GM18511 (cell line): ENCODE results near the gene SHISA4.
"Not testable (repeated sequence)": the region's sequence is repeated elsewhere in the genome, so short reads cannot be mapped to it uniquely, and the experiment has no call there.

ENCODE experiments used
- ATAC-seq: cut with Tn5 transposase; IDR thresholded peaks from one replicate; pipeline ENCODE4 v1.9.1; 2021; ENCODE audit warnings: mild to moderate bottlenecking, moderate library complexity; ENCODE audit not compliant: unreplicated experiment

SHISA4 gene, protein sequence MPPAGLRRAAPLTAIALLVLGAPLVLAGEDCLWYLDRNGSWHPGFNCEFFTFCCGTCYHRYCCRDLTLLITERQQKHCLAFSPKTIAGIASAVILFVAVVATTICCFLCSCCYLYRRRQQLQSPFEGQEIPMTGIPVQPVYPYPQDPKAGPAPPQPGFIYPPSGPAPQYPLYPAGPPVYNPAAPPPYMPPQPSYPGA

GRCh38 chr1:201888282-201889089 is at the start of gene SHISA4:
SHISA4 (plus strand) TSS chr1:201888898; CDS start chr1:201888995, 97 bp downstream.
- ATAC-seq, result no peak

DNA sequence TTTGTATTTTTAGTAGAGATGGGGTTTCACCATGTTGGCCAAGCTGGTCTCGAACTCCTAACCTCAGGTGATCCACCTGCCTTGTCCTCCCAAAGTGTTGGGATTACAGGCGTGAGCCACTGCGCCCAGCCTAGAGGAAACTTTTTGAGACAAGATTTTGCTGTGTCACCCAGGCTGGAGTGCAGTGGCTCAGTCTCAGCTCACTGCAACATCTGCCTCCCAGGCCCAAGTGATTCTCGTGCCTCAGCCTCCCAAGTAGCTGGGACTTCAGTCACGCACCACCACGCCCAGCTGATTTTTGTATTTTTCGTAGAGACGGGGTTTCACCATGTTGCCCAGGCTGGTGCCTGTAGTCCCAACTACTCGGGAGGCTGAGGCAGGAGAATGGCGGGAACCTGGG is 49.6 kb upstream of the SHISA4 start:
- ATAC-seq, result not testable (repeated sequence)

DNA sequence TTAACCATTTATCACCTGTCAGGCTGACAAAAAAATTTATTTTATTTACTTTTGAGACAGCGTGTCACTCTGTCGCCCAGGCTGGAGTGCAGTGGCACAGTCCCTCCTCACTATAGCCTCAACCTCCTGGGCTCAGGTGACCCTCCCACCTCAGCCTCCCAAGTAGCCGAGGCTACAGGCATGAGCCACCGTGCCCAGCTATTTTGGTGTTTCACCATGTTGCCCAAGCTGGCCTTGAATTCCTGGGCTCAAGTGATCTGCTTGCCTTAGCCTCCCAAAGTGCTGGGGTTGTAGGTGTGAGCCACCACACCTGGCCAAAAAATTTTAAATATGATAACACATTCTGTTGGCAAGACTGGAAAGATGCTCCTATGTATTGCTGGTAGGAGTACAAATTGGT is 48.6 kb upstream of the SHISA4 start:
- no peak for ATAC-seq

GRCh38 chr1:201840490-201840889 is 48.2 kb upstream of the SHISA4 start:
- ATAC-seq, result no peak

- no peak for ATAC-seq
Observed at GRCh38 chr1:201841265-201841912, 47.3 kb upstream of the SHISA4 start.

DNA sequence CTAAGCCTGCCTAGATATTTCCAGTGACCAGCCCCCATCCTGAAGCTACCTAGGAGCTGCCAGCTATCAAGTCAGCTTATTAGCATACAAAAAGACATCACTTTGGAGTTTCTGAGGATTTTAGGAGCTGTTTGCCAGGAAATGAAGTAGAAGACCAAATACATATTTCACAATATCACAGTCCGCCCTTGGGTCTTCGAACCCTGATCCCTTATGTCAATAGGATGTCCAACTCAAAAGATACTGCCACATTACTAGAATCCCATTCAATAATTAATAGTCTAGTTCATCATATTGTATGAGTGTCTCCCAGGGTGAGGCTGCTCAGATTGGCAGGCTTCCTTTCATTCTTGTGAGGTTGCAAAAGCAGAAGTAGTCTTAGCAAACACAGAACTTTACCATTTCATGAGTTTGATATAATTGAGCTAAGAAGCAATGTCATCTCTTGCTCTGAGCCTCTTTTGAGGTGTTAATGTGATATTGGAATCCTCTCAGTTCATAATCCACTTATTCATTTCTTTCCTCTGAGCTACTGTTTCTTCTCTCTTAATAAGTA is 46.1 kb upstream of the SHISA4 start:
- no peak for ATAC-seq

GRCh38 chr1:201845331-201846083 is 43.2 kb upstream of the SHISA4 start:
- ATAC-seq, result no peak

- ATAC-seq, result no peak
Observed at GRCh38 chr1:201847150-201847549, 41.5 kb upstream of the SHISA4 start.

DNA sequence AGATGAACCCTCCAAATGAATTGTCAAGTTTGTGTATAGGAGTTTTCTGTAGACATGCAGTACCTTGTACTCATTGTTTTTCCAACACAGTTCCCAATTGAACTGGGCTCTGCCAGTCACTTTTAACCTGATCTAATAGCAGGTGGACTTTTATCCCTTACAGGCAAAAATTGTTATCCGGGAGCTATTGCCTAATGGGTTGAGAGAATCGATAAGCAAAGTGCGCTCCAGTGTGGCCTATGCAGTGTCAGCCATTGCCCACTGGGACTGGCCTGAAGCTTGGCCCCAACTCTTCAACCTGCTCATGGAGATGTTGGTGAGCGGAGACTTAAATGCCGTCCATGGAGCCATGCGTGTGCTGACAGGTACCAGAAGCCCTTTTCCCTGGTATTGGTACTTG is 40.5 kb upstream of the SHISA4 start:
- ATAC-seq, result no peak

DNA sequence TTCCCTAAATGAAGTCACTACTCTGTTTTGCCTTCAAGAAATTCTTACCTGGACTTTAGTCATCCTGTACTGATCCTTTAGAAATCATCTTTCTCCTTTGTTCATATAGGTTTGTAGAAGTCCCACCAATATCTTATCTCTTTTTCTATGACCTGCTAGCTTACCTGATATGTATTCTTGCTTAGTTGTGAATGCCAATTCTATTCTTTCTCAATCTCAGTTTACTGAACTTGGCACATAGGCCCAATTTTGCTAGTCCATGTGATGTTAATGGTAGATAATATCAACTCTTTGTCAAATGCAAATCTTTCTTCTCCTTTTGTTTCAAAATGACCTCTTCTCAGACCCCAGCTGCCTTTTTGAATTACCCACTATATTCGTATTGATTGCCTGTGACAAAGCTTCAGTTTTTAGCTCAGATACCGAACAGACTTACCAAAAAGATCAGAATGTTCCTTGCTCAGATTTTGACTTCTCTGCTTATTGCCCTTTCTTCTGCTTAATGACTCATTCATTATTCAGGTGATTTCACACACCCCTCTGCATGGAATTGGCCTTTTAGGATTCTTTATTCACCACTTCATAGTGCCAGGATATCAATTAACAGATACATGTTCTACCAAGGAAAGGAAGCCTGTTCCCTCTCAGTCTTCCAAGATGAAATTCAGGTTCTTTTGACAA is 39.2 kb upstream of the SHISA4 start:
- ATAC-seq, result no peak

DNA sequence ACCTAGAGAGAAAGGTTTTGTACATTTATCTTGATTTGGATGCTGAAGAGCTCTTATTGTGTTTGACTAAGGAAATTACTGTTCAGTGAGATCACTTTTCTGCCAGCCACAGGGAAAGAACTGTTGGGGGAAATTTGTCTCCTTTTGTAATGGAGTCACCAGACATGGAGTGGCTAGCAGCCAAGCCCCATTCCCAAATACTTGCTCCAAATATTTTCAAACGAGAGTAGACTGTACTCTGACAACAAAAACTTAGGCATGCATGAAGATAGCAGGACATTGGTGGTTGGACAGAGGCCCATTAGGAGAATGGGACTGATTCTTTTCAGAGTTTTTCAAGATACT is 38.7 kb upstream of the SHISA4 start:
- ATAC-seq, result no peak

DNA sequence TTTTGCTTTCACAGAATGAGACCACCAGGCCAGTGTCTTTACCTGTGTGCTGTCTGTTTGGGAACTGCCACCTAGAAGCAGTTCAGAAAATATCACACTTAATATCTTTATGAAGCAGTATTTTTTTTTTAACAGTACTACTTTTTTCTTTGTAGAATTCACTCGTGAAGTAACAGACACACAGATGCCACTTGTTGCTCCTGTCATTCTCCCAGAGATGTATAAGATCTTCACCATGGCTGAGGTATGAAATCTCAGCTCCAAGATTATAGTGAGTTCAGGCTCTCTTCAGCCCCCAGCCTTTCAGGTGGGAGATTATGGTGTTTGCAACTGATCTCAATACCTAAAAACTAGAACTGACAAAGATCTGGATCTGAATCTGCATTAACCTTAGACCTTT is 36.7 kb upstream of the SHISA4 start:
- ATAC-seq, result no peak

GRCh38 chr1:201856722-201857121 is 32.0 kb upstream of the SHISA4 start:
- not testable (repeated sequence) for ATAC-seq

- ATAC-seq, result no peak
Observed at GRCh38 chr1:201859424-201859823, 29.3 kb upstream of the SHISA4 start.

DNA sequence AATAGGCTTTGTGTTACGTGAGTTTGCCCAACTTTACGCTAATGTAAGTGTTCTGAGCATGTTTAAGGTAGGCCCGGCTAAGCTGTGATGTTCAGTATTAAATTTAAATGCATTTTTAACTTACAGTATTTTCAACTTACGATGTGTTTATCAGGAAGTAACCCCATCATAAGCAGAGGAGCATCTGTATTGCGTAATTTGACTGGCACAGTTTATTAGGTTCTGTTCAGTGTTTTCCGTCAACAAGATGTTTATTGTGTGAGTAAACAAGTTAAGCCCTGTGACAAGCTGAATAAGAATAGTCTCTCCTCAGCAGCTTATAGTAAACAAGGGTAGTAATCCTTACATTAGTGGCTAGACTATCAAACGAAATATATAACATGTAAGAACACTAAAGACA is 27.2 kb upstream of the SHISA4 start:
- ATAC-seq, result no peak

DNA sequence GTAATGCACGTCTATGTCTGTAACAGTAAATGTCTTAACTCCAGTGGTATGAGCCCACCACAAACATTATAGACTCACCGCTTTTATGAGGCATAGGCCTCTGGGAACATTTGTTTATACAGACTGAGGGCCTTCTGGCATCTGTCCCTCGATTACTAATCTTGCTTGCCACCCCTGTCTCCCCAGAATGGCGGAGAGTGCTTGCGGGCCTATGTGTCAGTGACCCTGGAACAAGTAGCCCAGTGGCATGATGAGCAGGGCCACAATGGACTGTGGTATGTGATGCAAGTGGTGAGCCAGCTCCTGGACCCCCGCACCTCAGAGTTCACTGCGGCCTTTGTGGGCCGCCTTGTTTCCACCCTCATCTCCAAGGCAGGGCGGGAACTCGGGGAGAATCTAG is 18.3 kb upstream of the SHISA4 start:
- no peak for ATAC-seq

- ATAC-seq, result no peak
Observed at GRCh38 chr1:201874672-201875071, 14.0 kb upstream of the SHISA4 start.

GRCh38 chr1:201876148-201876818 is 12.4 kb upstream of the SHISA4 start:
- no peak for ATAC-seq

GRCh38 chr1:201877877-201878401 is 10.8 kb upstream of the SHISA4 start:
- ATAC-seq, result peak; percentile 51
